SW 1271 (cell line): ENCODE results near the gene PLIN4.

Experiments used
- DNase-seq, 2 experiments: peaks; one replicate each; lab custom pipeline; 2025; lab: John Stamatoyannopoulos, UW

The PLIN4 gene

GRCh38 chr19:4455719-4456475 is 62.4 kb downstream of the PLIN4 start:
- DNase-seq, result no peak

- no peak for DNase-seq
Measured at GRCh38 chr19:4454747-4455718, 63.3 kb downstream of the PLIN4 start.

- no peak for DNase-seq
Measured at GRCh38 chr19:4453232-4454179, 64.8 kb downstream of the PLIN4 start.

GRCh38 chr19:4452230-4452990 is 65.9 kb downstream of the PLIN4 start:
- DNase-seq, result no peak
